Tibial artery (tissue), 4 donors: ENCODE results near the gene ZNF281.
"Not testable (repeated sequence)": the region's sequence is repeated elsewhere in the genome, so short reads cannot be mapped to it uniquely, and the experiment has no call there.

ENCODE experiments used
- DNase-seq, 2 donors: peaks; one replicate each; pipeline ENCODE4 v3.0.0-alpha.2; 2019
- H3K27ac ChIP-seq, 2 donors: fragments of 200-600 bp; sonication (generic) in 1 of 2; 1 replicate in 1 of 2; 2 replicates in 1 of 2; pipeline ENCODE4 v1.5.1; 2018 to 2019; ENCODE audit warnings: mild to moderate bottlenecking in 1 of 2
- H3K27me3 ChIP-seq, 2 donors: fragments of 200-600 bp; sonication (generic) in 1 of 2; one replicate each; pipeline versions ENCODE4 v1.5.1 to v1.6.0; 2016 to 2019
- H3K36me3 ChIP-seq, 3 donors: fragments of 200-600 bp; sonication (generic) in 2 of 3; one replicate each; pipeline ENCODE4 v1.5.1; 2016 to 2019; ENCODE audit warnings: mild to moderate bottlenecking in 2 of 3
- H3K4me1 ChIP-seq, 4 donors: fragments of 200-600 bp; sonication (generic) in 2 of 4; 1 replicate in 3 of 4; 2 replicates in 1 of 4; pipeline ENCODE4 v1.5.1; 2016 to 2019
- H3K4me3 ChIP-seq, 2 donors: fragments of 200-600 bp; sonication (generic) in 1 of 2; 1 replicate in 1 of 2; 2 replicates in 1 of 2; pipeline ENCODE4 v1.5.1; 2018 to 2019; ENCODE audit warnings: mild to moderate bottlenecking in 2 of 2
- H3K9me3 ChIP-seq, 3 donors: fragments of 200-600 bp; sonication (generic) in 1 of 3; one replicate each; pipeline ENCODE4 v1.5.1; 2016 to 2019
- intact Hi-C: fragments of 100-400 bp; cut with DNase I; formaldehyde crosslinking; loops from one replicate; pipeline ENCODE4 v1.15.0; 2023; ENCODE audit warnings: low total_unique reads
- TF ChIP-seq, protein P1 (sequence below), 2 experiments: fragments of 200-600 bp in 1 of 2; fragments of 450-650 bp in 1 of 2; IDR thresholded peaks; one replicate each; pipeline ENCODE4 v1.5.1; 2017 to 2019; ENCODE audit warnings: antibody characterized with exemption in 2 of 2, mild to moderate bottlenecking in 1 of 2, moderate library complexity in 1 of 2

ZNF281 gene

DNA sequence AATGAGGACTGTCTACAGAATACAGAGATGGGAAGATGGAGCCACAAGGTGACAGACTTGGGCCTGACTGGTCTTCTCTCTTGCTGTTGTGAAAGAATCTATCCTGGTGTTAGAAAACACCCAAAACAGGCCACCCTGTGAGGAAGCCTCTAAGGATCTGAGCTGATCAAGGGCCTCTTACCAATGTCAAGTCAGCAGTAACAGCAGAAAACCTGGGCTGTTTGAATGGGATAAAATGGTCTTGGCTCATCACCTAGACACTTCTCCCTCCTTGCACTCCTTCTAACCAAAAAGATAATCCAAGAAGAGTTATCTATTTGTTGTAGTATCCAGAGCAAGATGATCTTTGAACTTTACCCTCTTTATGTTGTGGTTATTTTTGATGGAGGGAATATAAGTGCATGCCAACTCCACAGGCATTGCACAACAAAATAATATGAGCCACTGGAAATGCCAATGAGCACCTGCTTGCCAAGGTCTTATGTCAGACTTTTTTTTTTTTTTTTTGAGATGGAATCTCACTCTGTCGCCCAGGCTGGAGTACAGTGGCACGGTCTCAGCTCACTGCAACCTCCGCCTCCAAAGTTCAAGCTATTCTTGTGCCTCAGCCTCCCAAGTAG is 32.8 kb upstream of the ZNF281 start:
- Histone ChIP-seq H3K9me3 (no peaks in the 10 kb centered on the region), H3K4me3 (no peak overlapping the region), H3K27me3 (no peaks in the 10 kb centered on the region), H3K4me1 (peaks cover 0 to 5% (median 0%) of the 10 kb centered on the region in 4 donors), H3K36me3 (no peaks in the 10 kb centered on the region), H3K27ac (no peak overlapping the region)
- intact Hi-C loops, result no loop called here
- TF ChIP-seq, protein P1, sequence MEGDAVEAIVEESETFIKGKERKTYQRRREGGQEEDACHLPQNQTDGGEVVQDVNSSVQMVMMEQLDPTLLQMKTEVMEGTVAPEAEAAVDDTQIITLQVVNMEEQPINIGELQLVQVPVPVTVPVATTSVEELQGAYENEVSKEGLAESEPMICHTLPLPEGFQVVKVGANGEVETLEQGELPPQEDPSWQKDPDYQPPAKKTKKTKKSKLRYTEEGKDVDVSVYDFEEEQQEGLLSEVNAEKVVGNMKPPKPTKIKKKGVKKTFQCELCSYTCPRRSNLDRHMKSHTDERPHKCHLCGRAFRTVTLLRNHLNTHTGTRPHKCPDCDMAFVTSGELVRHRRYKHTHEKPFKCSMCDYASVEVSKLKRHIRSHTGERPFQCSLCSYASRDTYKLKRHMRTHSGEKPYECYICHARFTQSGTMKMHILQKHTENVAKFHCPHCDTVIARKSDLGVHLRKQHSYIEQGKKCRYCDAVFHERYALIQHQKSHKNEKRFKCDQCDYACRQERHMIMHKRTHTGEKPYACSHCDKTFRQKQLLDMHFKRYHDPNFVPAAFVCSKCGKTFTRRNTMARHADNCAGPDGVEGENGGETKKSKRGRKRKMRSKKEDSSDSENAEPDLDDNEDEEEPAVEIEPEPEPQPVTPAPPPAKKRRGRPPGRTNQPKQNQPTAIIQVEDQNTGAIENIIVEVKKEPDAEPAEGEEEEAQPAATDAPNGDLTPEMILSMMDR (IDR thresholded peaks at IDR 0.05), result no peak
- no peak for DNase-seq

DNA sequence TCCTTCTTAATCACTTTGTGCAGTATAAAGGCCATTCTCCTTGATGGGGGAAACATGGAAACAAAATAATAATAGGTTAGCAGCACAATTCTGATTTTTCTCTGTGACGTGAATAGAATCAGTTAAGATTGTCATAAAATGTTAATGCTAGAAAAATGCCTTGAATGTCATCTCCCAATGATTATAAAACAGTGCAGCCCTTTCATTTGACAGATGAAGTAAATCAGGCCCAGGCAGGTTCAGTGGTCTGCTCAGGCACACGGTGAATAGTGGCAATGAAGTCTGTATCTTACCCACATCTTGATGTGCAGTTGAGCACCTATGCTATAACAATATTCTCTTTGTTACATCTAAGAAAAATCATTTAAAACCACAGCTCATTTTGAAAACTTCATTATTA is 32.2 kb upstream of the ZNF281 start:
- intact Hi-C loops, result no loop called here
- Histone ChIP-seq H3K9me3 (no peaks in the 10 kb centered on the region), H3K27me3 (no peaks in the 10 kb centered on the region), H3K4me3 (no peak overlapping the region), H3K4me1 (peaks cover 0 to 7% (median 0%) of the 10 kb centered on the region in 4 donors), H3K36me3 (no peaks in the 10 kb centered on the region), H3K27ac (no peak overlapping the region)
- no peak for DNase-seq
- TF ChIP-seq, protein P1 (IDR thresholded peaks at IDR 0.05), result no peak

DNA sequence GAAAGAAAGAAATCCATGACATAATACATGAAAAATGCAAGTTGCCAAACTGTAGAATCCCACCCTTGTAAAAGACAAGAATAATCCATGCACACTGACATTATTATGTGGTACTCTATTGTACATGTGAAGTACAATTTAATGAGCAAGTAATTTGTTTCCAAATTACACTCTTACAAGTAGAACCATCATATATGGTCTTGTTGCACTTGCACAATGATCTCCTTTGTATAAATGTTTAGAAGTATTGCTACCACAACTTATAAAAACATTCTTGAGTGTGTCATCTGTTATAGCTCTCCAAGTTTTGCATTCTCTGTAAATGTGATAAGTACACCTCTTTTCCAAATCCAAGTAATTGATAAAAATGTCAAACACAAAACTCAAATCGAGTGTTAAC is 29.1 kb upstream of the ZNF281 start:
- TF ChIP-seq, protein P1 (IDR thresholded peaks at IDR 0.05), result no peak
- H3K27me3 ChIP-seq, result no peaks in the 10 kb centered on the region
- no peaks in the 10 kb centered on the region for H3K36me3 ChIP-seq
- peaks cover 0 to 7% (median 0%) of the 10 kb centered on the region in 4 donors for H3K4me1 ChIP-seq
- H3K27ac ChIP-seq, result no peak overlapping the region
- H3K9me3 ChIP-seq, result no peaks in the 10 kb centered on the region
- no peak overlapping the region for H3K4me3 ChIP-seq
- intact Hi-C loops, result no loop called here
- DNase-seq, result no peak

DNA sequence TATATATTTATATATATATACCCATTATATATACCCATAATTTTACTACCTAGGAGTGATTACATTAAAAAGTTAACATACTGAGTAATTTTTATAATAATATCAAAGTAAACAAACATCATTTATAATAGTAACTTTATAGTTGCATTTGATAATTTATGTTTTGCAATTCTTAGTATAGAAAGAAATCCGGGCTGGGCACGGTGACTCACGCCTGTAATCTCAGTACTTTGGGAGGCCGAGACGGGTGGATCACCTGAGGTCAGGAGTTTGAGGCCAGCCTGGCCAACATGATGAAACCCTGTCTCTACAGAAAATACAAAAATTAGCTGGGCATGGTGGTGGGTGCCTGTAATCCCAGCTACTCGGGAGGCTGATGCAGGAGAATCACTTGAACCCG is 28.6 kb upstream of the ZNF281 start:
- intact Hi-C loops, H3K36me3 ChIP-seq, H3K9me3 ChIP-seq, DNase-seq, H3K4me3 ChIP-seq, H3K27ac ChIP-seq, H3K27me3 ChIP-seq, H3K4me1 ChIP-seq: not testable (repeated sequence)

DNA sequence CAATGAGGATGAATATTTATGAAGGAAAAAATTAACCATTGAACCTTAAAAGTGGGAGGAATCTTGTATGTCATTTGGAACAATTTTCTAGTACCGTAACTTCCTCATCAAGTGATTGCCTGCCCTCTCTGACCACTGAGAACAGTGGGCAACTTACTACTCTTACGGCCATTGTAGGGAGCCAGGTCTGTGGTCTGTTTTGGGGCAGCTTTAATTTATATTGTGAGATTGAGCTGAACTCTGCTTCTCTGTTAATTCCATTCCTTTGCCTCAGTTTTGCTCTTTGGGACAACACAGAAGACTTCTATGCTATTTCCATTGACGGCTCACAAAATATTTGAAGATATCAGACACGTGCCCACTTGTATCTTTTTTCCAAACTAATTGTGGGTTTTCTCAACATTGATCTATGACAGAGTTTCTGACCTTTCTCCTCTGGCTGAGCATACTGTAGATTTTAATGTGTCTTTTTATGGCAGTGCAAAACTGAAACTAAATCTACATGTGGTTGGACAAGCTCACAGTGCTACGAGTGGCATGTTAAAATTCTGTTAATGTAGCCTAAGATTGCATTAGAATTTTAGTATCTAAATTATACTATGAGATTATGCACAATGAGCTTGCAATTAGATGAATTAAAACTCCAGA is 27.8 kb upstream of the ZNF281 start:
- intact Hi-C loops, result no loop called here
- H3K27ac ChIP-seq, result no peak overlapping the region
- TF ChIP-seq, protein P1 (IDR thresholded peaks at IDR 0.05), result no peak

DNA sequence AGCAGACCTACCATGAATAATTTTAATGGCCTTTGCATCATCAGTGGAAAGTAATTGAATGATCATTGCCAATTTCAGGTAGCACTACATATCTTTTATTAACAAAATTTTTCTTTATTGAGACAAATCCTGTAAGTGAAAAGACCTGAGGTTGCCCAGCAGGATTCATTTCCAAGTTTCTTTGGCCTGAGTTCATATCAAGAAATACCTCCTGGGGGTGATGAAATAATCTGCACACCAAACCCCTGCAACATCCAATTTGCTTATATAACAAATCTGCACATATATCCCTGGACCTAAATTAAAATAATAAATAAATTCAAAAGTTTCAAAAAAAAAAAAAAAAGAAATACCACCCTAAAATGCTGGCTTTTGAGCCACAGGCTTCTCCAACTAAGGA is 27.3 kb upstream of the ZNF281 start:
- no peak for DNase-seq
- Histone ChIP-seq H3K4me1 (peaks cover 0 to 7% (median 0%) of the 10 kb centered on the region in 4 donors), H3K27ac (no peak overlapping the region), H3K27me3 (no peaks in the 10 kb centered on the region), H3K4me3 (no peak overlapping the region), H3K36me3 (no peaks in the 10 kb centered on the region), H3K9me3 (no peaks in the 10 kb centered on the region)
- intact Hi-C loops, result no loop called here
- TF ChIP-seq, protein P1 (IDR thresholded peaks at IDR 0.05), result no peak

More for the DNA sequence above, 27.8 kb upstream of the ZNF281 start:
- Histone ChIP-seq H3K27me3 (no peaks in the 10 kb centered on the region), H3K36me3 (no peaks in the 10 kb centered on the region), H3K4me1 (peaks cover 0 to 7% (median 0%) of the 10 kb centered on the region in 4 donors), H3K9me3 (no peaks in the 10 kb centered on the region), H3K4me3 (peak overlapping the region in 1 of 2 donors; percentile 16)
- no peak for DNase-seq
